Ascending aorta (tissue), 2 donors: ENCODE measurements around the gene FAM241B. TPM values are rescaled to one million over a fixed set of nuclear protein-coding genes. Genes with fewer than 3 reads are reported as not detected.

ENCODE experiments used
- DNase-seq, 2 donors: peaks; one replicate each; pipeline ENCODE4 v3.0.0-alpha.2; 2019; ENCODE audit warnings: low spot score in 2 of 2
- H3K27ac ChIP-seq, 2 donors: fragments of 200-600 bp; sonication (generic); one replicate each; pipeline ENCODE4 v1.5.1; 2016 to 2017; ENCODE audit warnings: mild to moderate bottlenecking in 1 of 2
- H3K27me3 ChIP-seq: fragments of 200-600 bp; sonication (generic); one replicate; pipeline ENCODE4 v1.5.1; 2017
- H3K36me3 ChIP-seq, 2 donors: fragments of 200-600 bp; sonication (generic); one replicate each; pipeline ENCODE4 v1.5.1; 2016
- H3K4me1 ChIP-seq, 2 donors: fragments of 200-600 bp; sonication (generic); one replicate each; pipeline ENCODE4 v1.5.1; 2016 to 2017; ENCODE audit warnings: mild to moderate bottlenecking in 1 of 2
- H3K4me3 ChIP-seq, 2 donors: fragments of 200-600 bp; sonication (generic); one replicate each; pipeline ENCODE4 v1.5.1; 2016 to 2017; ENCODE audit warnings: mild to moderate bottlenecking in 1 of 2
- H3K9me3 ChIP-seq, 2 donors: fragments of 200-600 bp; sonication (generic); one replicate each; pipeline ENCODE4 v1.5.1; 2016
- CTCF ChIP-seq, 3 experiments: fragments of 200-600 bp in 2 of 3; fragments of 450-650 bp in 1 of 3; sonication (generic) in 2 of 3; IDR thresholded peaks; one replicate each; pipeline ENCODE4 v1.5.1; 2016 to 2019; ENCODE audit warnings: antibody characterized with exemption in 3 of 3, mild to moderate bottlenecking in 1 of 3, moderate library complexity in 1 of 3
- intact Hi-C: fragments of 100-400 bp; cut with DNase I; formaldehyde crosslinking; loops from one replicate; pipeline ENCODE4 v1.15.1; 2023
- total RNA-seq: library from RNA; depleted of rRNA; stranded (reverse); fragments of >200 nt; gene quantifications from one replicate; pipeline ENCODE4 v1.1.0, GENCODE V29; 2016

FAM241B gene
- total RNA-seq, 1 donor from 2014 or later, result not detected

- no peaks in the 10 kb centered on the region for H3K9me3 ChIP-seq
- H3K4me1 ChIP-seq, result no peaks in the 10 kb centered on the region
- H3K4me3 ChIP-seq, result no peak overlapping the region
- no peak for TF ChIP-seq CTCF (IDR thresholded peaks at IDR 0.05)
- DNase-seq, result no peak
- H3K36me3 ChIP-seq, result no peaks in the 10 kb centered on the region
- intact Hi-C loops, result no loop called here
- no peak overlapping the region for H3K27ac ChIP-seq
- no peaks in the 10 kb centered on the region for H3K27me3 ChIP-seq
These were observed 44.7 kb downstream of the FAM241B start for GRCh38 chr10:69674786-69675185.

- H3K36me3 ChIP-seq, result no peaks in the 10 kb centered on the region
- no peaks in the 10 kb centered on the region for H3K27me3 ChIP-seq
- H3K4me3 ChIP-seq, result no peak overlapping the region
- intact Hi-C loops, result no loop called here
- H3K27ac ChIP-seq, result no peak overlapping the region
- no peaks in the 10 kb centered on the region for H3K4me1 ChIP-seq
- no peaks in the 10 kb centered on the region for H3K9me3 ChIP-seq
- TF ChIP-seq CTCF (IDR thresholded peaks at IDR 0.05), result no peak
- no peak for DNase-seq
These were observed 46.3 kb downstream of the FAM241B start for GRCh38 chr10:69676301-69676700.

- Histone ChIP-seq H3K36me3 (no peaks in the 10 kb centered on the region), H3K4me3 (no peak overlapping the region), H3K9me3 (no peaks in the 10 kb centered on the region), H3K4me1 (no peaks in the 10 kb centered on the region), H3K27me3 (no peaks in the 10 kb centered on the region), H3K27ac (no peak overlapping the region)
- DNase-seq, result no peak
- intact Hi-C loops, result no loop called here
- no peak for TF ChIP-seq CTCF (IDR thresholded peaks at IDR 0.05)
These were observed 48.1 kb downstream of the FAM241B start for GRCh38 chr10:69677985-69678654.

DNA sequence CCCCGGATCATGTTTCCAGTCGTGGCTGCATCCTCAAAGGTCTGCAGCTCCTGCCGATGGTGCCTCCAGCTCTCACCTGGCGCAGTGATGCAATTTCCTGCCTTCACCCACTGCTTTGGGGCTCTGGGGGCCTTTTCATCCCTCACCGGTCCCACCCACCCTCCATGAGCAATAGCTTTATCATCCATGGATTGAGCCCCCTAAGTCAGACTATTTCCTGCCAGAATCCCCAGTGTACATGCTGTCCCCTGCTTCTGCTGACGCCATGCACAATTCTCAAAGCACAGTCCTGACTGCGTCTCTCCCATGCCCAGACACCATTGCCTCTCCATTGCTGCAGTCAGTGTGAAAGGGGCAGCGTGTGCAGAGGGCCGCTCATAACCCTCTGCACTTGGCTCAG is 49.7 kb downstream of the FAM241B start:
- H3K4me3 ChIP-seq, result no peak overlapping the region
- no peaks in the 10 kb centered on the region for H3K36me3 ChIP-seq
- DNase-seq, result peak in 1 of 2 donors; percentile 48
- peaks cover 0 to 4% of the 10 kb centered on the region in 2 donors for H3K4me1 ChIP-seq
- no peaks in the 10 kb centered on the region for H3K9me3 ChIP-seq
- no peak for TF ChIP-seq CTCF (IDR thresholded peaks at IDR 0.05)
- intact Hi-C loops, result no loop called here
- no peaks in the 10 kb centered on the region for H3K27me3 ChIP-seq
- no peak overlapping the region for H3K27ac ChIP-seq

DNA sequence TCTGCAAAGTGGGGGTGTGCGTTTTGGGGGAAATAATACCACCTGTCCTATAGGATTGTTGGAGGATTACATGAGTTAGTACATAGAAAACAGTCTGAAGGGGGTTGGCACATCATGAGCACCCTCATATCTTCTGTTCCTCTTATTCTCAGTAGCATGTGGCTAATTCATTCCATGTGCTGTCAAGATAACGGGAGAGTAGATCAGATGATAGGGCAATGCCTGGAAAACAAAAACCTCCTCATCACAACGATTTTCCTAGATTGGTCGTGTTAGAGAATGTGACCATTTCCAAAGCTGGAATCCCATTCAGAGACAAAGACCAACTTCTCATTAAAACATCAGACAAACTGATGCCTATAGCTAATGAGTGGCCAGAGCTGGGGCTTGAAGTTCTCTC is 50.6 kb downstream of the FAM241B start:
- TF ChIP-seq CTCF (IDR thresholded peaks at IDR 0.05), result no peak
- Histone ChIP-seq H3K36me3 (no peaks in the 10 kb centered on the region), H3K27me3 (no peaks in the 10 kb centered on the region), H3K9me3 (no peaks in the 10 kb centered on the region), H3K27ac (no peak overlapping the region), H3K4me1 (peaks cover 0 to 10% of the 10 kb centered on the region in 2 donors), H3K4me3 (no peak overlapping the region)
- no peak for DNase-seq
- intact Hi-C loops, result no loop called here

DNA sequence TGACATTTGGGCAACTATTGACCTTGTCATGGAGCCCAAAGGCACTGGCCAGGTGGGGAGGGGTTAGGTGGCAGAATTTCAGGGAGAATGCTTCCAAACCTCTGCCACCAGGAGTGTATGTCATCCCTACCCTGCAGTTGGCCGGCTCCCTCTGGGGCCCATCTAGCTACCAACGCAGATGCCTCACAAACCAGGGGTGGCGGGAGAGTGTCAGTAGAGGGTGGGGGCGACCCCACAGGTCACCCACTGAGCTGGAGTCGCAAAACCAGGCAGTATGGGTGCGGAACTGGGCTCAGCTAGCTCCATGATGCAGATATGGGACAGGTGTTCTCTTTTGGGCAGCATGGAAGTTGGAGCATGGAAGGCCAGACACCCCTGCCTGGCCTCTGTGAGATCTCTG is 51.4 kb downstream of the FAM241B start:
- no peak for TF ChIP-seq CTCF (IDR thresholded peaks at IDR 0.05)
- H3K36me3 ChIP-seq, result no peaks in the 10 kb centered on the region
- peak in 1 of 2 donors; percentile 33 for DNase-seq
- no peaks in the 10 kb centered on the region for H3K27me3 ChIP-seq
- H3K27ac ChIP-seq, result no peak overlapping the region
- H3K4me1 ChIP-seq, result peaks cover 1 to 18% of the 10 kb centered on the region in 2 donors
- intact Hi-C loops, result no loop called here
- H3K4me3 ChIP-seq, result no peak overlapping the region
- no peaks in the 10 kb centered on the region for H3K9me3 ChIP-seq
